Measurements from ENCODE around the gene C1orf21.

- TF ChIP-seq, protein P1, sequence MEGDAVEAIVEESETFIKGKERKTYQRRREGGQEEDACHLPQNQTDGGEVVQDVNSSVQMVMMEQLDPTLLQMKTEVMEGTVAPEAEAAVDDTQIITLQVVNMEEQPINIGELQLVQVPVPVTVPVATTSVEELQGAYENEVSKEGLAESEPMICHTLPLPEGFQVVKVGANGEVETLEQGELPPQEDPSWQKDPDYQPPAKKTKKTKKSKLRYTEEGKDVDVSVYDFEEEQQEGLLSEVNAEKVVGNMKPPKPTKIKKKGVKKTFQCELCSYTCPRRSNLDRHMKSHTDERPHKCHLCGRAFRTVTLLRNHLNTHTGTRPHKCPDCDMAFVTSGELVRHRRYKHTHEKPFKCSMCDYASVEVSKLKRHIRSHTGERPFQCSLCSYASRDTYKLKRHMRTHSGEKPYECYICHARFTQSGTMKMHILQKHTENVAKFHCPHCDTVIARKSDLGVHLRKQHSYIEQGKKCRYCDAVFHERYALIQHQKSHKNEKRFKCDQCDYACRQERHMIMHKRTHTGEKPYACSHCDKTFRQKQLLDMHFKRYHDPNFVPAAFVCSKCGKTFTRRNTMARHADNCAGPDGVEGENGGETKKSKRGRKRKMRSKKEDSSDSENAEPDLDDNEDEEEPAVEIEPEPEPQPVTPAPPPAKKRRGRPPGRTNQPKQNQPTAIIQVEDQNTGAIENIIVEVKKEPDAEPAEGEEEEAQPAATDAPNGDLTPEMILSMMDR (IDR thresholded peaks at IDR 0.05) = no peak
- no peak for TF ChIP-seq POLR2A (IDR thresholded peaks at IDR 0.05)
Observed at GRCh38 chr1:184606786-184607185, 220.0 kb downstream of the C1orf21 start.
